NOMO-1 treated with DMSO at 0.1 percent for 48 hours (cell line): Measurements from ENCODE around the gene RHOC.

Experiments used
- DNase-seq: peaks from one replicate; lab custom pipeline; 2025; ENCODE audit not compliant: unreplicated experiment; lab: John Stamatoyannopoulos, UW

RHOC gene

DNA sequence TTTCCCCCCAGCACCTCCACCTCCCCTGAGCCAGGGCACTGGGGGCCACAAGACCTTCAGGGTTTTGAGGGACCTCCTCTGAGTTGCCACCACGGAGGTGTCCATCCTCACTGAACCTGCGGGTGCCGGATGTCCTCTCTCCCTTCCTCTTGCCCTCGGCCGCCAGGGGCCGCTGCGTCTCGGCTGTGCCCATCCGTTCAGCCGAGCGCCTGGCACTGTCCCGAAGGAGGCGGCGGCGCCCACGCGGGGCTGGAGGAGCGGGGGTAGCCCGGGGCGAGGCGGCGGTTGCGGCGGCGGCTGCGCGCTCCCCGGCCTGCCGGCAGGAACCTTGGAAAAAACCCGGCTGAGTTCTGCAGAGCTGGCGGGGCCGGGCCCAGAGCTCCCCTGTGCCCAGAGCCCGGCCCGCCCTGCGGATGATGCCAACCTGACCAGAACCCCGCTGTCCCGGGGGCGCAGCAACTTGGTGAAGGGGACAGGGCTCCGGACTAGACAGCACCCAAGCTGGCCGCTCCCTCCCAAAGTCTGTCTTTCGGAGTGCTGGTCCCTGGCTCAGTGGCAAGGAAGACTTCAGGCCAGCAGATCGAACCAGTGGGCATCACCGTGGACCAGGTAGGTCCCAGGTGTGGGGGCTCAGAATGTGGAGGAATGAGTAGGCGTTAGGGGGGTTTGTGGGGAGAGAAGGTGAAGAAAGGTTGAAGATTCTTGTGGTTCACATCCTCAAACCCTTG, 11.9 kb upstream of the RHOC start:
- peak; percentile 42 for DNase-seq

DNA sequence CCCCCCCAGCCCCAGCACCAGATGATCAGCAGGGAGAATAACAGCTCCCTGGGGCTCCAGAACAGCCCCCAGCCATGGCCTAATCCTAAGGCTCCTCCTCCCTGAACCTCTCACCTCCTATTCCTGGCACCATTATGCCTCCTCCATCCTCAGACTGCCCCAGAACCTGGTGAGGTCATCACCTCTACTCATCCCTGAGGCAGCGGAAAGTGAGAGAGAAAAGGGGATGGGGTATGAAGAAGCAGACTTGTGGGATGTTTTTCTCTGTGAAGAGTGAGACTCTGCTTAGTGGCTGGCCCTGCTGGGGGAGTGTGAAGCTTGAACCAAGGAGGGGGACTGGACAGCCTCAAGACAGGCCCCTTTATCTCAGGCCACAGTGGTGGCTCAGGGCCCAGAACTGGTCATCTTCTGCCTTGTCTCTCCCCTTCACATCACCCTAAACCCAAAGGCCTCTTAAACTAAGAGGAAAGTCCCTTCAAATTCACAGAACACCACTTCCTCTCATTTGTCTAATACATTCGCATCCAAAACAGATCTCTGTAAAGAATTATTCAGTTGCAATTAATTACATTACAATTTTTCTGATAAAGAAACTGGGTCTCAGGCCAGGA, 10.4 kb upstream of the RHOC start:
- no peak for DNase-seq

DNA sequence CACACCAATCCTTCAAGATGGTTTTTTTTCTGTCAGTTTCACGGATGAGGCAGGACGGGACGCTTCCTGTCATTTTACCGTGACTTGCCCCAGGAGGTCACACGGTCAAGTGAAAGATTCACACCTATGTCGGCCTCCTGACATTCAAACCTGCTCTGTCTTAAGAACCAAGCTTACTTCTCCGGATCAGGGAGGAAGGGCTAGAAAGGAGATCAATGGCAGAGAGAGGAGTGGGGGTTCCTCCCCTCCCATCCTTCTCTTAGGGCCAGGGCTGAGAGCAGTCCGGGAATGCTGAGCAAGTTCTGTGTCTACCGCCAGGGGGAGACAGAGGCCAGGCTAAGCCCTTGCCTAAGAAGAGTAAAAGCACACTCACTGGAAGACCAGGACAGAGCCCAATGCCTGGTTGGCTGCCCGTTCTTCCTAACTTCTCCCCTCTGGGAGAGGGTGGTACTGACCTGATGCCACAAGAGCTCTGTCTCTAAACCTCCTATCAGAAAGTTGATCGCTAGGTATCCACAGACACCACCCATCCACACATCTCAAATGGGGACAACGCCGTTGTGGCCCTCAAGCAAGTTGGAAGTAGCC, 9.3 kb upstream of the RHOC start:
- peak; percentile 40 for DNase-seq

DNA sequence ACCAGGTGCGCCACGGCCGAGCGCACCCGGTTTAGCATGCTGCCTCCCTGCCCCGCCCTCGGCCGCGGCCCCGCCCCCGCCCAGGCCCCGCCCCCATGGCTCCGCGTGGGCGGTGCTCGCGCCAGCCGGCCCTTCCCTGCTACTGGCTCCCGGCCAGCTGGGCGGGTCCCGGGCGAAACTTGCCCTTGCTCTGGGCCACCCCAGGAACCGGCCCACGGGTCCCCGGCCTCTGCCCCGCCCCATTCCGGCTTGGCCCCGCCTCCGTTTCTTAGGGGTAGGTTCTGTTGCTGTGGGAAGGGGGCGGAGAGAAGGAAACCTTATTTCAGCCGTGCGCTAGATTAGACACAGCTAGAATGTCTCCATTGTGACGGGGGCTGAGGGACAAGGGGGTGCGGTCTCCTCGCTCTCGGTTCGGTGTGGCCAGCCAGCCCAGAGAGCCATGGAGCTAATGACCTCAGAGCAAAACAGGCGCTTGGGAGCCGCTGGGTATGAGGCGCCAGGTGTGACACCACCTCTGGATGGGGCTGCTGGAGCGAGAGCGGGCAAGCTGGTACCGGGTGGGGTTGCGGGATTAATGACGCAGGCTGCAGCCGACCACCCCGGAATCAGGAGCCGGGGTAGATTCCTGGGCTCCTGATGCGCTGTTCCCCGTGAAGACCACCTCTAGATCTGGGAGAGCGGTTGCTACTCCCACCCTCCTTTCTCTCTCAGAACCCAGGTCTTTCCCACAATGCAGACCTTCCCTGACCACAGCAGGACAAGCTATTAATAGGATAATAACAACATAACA, 8.5 kb upstream of the RHOC start, which contains the start of gene PPM1J:
Gene PPM1J (minus strand): TSS at position 69 of the 790 bp plus-strand sequence. CDS start 31 bp downstream, at position 38.
- DNase-seq, result peak; percentile 88

DNA sequence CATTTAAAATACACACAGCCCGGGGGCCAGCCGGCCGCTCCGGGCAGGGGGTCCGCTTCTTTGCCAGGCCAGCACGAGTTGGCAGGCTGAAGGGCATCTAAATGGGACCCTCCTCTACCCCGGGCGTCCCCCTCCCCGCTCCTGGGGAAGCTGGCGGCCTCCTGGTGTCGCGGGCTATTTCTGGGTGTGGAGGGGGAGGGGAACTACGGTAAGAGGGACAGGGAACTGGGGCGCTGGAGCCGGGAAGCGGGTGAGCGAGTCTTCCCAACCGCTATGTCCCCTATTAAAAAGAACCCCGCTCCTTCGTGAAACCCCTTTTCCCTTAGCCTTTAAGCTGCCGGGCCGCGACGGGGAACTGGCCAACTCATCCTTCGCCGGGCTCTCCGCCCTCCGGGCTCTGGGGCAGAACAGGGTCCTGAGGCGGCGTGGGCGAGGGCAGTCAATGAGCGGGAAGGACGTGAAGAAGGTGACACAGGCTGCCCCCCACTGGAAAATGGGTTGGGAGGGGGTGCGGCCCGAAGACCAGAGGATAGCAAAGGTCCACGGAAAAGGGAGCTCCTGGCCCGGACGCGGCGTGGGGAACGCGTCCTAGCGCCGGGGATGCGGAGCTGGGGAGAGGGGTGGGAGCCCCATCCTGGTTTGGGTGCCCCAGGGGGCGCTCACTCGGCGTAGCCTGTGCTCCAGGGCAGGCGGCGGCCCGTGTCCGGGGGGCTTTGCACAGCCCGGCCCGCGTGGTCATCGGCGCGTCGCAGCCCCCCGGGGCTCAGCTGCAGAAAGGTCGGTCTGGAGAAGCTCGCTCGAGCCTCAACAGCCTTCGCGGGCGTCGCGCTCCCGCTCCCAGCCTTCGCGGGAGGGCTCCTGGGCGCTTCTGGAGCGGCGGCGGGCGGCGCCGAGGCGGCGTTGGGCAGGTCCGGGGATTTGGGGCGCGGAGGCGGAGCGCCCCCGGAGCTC, 7.7 kb upstream of the RHOC start:
- no peak for DNase-seq

DNA sequence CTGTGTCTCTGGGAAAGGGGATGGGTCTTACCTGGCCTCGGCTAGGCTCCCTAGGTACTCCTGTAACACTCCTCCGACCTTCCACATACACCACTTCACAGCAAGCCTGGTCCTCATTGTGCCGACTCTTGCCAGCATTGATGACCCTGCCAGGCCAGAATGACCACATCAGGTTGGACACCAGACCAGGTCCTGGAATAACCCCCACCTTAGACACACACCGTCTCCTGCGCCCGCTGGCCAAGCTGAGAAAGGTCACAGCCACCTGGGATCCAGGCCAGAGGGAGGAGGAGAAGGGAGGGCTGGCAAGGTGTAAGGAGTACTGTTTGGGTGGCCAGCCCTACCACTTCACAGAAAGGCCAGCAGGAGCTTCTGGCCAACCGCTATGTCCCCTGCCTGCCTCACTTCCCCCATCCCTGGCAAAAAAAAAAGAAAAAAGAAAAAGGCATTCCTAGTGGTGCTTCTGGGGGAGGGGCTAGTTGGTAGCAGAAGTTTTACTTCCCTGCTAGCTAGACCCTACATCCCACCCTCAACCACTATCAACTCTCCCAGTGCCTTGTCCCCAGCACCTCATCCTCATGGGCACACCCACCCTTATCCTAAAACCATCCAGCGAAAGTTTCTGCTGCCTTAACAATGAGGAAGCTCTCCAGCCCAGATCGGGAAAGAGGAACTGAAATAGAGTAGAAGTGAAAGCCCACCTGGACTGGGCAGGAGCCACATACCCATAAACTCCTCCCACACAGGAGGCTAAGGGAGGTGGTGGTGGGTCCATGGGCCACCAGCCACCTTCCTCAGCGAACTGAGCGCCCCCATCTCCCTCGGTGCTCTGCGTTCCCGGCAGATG, 6.8 kb upstream of the RHOC start:
- DNase-seq, result peak; percentile 80

DNA sequence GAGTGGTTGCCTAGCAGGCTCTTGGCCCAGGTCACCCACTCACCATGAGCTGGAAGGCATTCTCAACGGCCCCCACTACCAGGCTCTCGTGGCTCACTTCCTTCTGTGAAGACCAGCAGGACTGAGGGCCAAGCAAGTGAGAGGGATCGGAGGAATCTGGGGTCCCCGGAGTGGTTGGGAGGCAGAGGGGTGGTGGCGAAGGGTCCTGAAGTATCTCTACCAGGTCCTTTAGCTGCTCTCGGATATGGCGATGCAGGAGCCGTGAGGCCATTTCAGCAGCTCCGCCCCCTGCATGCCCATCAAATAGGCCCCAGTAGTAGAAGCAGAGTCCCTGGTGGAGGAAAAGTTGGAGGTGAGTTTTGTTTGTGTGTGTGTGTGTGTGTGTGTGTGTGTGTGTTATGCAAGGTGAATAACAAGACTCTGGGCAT, 5.8 kb upstream of the RHOC start:
- no peak for DNase-seq

DNA sequence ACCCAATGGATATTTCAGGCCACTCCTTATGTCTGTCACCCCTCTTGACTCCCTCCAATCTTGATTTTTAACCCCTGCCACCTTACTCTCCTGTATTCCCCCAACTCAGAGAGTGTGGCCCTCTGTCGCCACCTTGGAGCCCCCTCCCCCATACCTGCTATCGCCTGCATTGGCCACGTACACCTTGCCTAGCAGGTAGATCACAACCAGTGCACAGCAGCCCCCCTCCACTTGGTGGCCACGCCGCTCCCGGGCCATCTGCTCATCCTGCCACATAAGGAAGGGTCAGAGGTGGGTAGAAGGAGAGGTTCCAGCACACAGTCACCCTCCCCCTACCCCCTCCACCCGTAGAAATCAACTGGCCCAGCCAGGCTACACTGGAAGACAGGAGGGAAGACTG, 5.3 kb upstream of the RHOC start:
- DNase-seq, result no peak

DNA sequence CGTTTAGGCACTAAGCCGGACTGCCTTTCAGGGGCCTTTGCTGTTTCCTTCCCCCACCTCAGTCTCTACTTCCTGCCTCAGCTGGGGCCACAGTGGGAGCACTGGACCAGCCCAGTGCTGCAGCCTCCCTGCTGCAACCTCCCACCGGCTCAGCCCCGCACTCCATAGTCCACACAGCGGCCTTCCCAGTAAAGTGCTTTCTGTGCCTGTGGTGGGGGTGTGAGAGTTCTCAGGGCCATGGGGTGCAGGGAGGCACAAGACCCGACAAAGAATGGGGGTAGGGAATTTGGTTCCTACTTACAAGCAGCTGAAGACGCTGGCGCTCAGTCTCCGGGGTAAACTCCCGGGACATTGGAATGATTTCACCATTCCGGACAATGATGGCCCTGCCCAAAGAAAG, 4.7 kb upstream of the RHOC start:
- no peak for DNase-seq

DNA sequence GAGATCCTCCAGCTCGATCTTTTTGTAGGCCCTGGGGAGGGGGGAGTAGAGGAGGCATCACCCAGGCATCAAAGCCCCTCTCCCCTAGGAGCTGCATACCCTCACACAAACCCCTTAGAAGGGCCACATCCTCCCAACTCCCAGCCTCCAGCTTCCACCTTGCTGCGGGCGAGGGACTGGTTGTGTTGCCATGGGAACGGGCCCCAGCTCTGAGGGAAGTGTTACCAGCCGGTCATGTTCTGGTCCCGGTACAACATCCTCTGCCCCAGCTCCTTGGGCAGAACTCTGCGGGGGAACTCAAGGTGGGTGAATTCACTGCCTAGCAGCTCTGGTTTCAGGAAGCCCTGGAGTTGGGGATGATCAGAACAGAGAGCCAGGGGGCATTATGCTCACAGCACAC, 4.1 kb upstream of the RHOC start:
- DNase-seq, result no peak

DNA sequence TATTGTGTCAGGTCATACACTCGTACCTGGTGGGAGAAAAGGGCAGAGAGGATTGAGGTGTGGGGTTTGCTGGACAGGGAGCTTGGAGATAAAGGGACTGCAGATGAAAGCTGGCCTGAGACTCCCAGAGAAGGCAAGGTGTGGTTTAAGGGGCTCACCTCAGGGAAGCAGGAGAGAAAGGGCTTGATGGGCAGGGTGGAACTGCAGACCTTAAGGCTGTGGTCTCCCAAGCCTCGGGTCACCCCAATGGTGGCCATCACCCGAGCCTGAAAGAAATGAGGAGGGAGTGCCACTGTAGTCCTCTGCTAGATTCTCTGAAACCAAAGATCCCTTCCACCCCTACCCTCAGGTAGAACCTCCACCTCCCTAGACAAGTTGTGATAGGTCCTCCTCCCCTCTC, 3.7 kb upstream of the RHOC start:
- DNase-seq, result no peak

DNA sequence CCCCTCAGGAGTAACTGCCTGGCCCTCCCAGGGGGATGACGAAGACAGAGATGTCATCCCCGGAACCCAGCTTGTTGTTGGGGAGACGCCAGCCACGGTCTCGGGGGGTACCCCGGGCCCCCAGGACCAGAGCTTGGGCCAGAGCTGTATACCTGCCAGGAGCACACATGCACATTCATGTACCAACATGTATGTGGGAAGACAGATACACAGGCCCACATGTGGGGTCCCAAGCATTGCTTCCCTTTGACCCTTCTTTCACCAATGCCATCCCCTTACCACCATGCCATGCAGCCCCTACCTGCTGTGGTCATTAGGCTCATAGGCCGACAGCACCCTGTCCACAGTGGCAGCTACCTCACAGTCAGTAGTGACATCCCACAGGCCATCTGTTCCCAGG, 3.2 kb upstream of the RHOC start:
- DNase-seq, result no peak

DNA sequence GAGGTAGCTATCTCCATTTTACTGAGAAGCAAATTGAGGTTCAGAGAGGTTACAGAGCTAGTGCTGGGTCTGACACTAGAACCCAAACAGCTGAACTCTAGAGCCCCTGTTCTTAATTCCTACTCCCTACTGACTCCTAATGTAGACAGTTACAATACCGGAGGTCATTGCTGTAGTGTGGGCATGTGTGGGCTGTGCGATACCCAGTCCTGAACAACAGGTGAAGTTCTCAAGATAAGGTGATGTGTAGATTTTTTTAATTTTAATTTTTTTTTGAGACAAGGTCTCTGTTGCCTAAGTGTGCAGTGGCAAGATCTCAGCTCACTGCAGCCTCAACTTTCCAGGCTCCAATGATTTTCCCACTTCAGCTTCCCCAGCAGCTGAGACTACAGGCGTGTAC, 1.6 kb upstream of the RHOC start:
- DNase-seq, result no peak

DNA sequence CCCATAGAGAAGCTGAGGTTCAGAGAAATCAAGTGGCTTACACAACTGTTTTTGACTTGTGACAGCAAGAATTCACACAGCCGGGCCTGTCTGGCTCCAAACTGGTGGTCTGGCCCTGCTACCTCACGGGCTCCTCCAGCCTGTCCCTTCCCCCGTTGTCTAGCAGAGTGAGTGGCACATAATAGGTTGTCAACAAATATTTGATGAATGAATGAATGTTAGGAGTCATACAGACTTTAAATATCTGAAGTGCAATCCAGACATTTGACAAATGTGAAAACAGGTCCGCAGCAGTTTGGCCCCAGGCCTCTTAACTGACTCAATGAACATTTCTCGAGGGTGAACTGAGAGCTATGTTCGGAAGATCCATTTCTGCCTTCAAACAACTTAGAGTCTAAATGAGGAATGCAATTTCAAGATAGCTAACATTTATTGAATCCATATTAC, 1.1 kb upstream of the RHOC start:
- no peak for DNase-seq

DNA sequence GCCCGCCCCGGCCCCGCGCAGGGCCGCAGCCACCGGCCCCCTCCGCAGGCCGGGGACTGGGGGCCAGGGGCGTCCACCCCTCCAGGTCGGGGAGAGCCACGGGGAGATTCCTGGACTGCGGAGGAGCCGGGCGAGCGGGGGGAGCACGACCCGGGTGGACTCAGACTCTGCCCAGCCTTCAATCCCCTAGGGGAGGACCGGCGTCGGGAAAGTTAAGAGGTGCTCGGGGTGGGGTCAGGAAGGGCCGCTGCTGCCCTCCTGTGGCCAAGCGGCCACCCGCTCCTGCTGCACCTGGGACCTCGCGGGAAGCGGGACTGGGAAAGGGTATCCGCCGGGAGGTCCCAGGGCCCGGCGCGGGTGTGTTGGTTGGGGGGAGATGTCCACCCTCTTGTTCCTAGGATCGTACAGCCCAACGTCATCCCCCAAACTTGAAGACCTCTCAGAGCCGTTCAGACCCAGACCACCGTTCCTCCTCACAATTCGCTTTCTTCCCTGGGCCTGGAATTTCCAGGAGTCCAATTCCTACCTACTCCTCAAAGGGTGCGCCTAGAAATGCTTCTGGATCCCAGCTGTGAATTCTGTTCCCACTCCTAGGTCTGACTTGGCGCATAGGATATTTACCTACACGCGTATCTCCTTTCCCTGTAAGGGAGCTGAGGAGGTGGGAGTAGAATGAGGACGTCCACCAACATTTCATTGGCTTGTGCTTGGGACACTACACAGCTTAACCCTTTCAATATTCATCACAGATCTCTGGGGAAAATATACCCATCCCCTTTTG, 484 bp upstream of the RHOC start:
- DNase-seq, result peak; percentile 63

DNA sequence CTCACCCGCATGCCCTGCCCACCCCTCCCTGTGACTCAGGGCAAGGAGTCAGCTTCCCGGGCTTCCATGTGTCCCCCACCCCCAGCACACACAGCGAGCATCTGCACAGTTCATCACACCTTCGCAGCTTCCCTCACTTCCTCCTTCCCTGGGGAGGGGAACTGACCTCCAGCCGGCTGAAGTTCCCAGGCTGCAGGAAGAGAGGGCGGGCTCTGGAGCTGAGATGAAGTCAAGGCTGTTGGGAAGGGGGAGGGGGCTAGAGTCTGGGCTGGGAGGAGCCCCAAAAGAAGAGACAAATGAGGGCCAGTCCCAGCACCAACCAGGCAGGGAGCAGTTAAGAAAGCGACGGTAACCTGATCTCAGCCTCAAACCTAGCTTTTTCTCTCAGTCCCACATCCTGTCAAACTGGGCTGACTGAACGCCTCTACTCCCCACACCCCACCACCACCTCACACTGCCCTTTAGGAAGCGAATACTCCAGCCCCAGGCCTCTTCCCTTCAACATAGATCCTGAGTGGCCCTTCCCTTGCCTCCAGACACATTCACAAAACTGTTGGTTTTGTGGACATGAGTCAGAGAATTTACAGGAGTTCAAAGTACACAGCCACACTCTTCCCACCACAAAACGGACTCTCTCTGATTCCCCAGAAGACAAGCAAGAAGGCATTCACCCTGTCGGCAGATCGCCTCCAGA, 1.8 kb downstream of the RHOC start:
- peak; percentile 69 for DNase-seq

DNA sequence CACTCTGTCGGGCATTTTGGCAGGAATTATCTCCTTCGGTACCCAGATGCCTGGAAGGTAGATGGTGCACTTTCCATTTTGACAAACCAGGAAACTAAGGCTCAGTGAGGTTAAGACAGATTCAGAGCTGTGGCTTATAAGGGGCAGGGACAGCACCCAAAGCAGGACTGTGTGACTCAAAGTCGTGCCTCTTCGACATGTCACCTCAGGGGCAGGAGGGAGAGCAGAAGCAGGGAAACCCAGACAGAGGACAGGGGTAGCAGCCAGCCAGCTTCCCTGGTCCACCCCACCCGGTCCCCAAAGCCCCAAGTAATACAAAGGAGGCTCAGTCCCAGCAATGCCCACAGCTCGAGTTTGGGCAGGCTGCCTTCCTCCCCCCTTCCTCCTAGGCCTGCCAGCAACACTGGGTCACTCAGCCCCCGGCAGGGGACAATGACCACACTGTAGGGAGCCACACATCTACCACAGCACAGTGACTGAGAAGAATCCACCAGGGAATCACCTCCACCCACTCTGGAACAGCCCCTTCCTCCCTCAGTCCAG, 2.5 kb downstream of the RHOC start:
- no peak for DNase-seq

DNA sequence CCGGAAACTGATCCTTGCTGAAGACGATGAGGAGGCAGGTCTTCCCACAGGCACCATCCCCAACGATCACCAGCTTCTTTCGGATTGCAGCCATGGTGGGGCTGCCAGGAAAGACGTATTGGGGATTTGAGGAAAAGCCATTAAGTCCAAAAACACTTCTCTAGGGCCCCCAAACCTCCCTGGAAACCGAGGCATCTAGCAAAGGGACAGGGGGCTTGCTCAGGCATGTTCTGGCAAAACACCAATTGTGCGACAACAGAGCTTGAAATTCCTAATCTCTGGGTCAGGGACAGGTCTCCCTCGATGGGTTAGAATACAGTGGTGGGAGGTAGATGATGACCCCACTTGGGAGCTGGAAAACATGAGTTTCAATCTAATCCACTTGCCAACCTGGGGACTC, 3.2 kb downstream of the RHOC start:
- no peak for DNase-seq
